Testis (tissue), 2 donors: ENCODE results near the gene AMT.

Experiments
- POLR2A ChIP-seq: fragments of 450-650 bp; IDR thresholded peaks from one replicate; pipeline ENCODE4 v1.6.1; 2017; ENCODE audit warnings: antibody characterized with exemption, mild to moderate bottlenecking, moderate library complexity
- TF ChIP-seq, protein P1 (sequence below), 3 experiments: fragments of 450-650 bp in 2 of 3; fragments of 200-600 bp in 1 of 3; sonication (generic) in 1 of 3; IDR thresholded peaks; one replicate each; pipeline ENCODE4 v1.5.1; 2016 to 2019; ENCODE audit warnings: antibody characterized with exemption in 3 of 3, mild to moderate bottlenecking in 2 of 3, moderate library complexity in 1 of 3

DNA sequence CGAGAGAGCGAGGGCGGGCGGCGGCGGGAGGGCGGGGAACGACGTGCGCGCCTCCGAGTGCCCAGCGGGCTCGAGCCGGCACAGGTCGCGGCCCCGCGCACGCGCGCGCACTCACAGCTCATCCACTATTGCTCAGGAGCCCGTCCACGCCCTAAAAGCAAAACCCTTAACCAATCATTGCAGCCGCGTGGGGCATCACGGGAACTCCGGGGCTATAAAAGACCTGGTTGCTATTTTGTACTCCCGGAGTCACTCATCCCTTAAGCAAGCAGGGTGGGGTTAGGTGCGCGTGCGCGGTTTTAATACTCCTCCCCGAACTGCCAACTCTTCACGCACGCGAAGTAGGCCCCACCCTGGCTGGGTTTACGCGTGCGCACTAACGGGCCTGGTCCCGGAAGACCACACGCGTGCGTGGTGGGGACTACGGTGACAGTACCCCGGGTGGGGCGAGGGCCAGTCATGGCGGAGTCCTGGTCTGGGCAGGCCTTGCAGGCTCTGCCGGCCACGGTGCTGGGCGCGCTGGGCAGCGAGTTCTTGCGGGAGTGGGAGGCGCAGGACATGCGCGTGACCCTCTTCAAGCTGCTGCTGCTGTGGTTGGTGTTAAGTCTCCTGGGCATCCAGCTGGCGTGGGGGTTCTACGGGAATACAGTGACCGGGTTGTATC is 10.2 kb downstream of the AMT start, which contains the start of the genes RHOA and TCTA:
- TF ChIP-seq POLR2A: peak; percentile 4
- TF ChIP-seq, protein P1, sequence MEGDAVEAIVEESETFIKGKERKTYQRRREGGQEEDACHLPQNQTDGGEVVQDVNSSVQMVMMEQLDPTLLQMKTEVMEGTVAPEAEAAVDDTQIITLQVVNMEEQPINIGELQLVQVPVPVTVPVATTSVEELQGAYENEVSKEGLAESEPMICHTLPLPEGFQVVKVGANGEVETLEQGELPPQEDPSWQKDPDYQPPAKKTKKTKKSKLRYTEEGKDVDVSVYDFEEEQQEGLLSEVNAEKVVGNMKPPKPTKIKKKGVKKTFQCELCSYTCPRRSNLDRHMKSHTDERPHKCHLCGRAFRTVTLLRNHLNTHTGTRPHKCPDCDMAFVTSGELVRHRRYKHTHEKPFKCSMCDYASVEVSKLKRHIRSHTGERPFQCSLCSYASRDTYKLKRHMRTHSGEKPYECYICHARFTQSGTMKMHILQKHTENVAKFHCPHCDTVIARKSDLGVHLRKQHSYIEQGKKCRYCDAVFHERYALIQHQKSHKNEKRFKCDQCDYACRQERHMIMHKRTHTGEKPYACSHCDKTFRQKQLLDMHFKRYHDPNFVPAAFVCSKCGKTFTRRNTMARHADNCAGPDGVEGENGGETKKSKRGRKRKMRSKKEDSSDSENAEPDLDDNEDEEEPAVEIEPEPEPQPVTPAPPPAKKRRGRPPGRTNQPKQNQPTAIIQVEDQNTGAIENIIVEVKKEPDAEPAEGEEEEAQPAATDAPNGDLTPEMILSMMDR (IDR thresholded peaks at IDR 0.05): no peak
